GM12878 (cell line): ENCODE data around the gene CREB5. TPM values are rescaled to one million over a fixed set of nuclear protein-coding genes. Genes with fewer than 3 reads are reported as not detected.

Source experiments
- ASH2L ChIP-seq: fragments of 300-600, 200-600 bp; sonication (generic); IDR thresholded peaks from 2 replicates; pipeline ENCODE4 v1.6.1; 2017; ENCODE audit warnings: low read depth, mild to moderate bottlenecking, borderline replicate concordance
- E2F8 ChIP-seq: fragments of 450-650 bp; IDR thresholded peaks from 2 replicates; pipeline ENCODE4 v1.6.1; 2018; ENCODE audit warnings: mild to moderate bottlenecking, low read depth, moderate library complexity; ENCODE audit not compliant: partially characterized antibody
- MEF2A ChIP-seq: IDR thresholded peaks from 2 replicates; pipeline ENCODE4 v1.6.1; 2011; ENCODE audit warnings: low read depth, mild to moderate bottlenecking, low read length, moderate library complexity; ENCODE audit not compliant: insufficient read depth
- MTA2 ChIP-seq: fragments of 450-650 bp; IDR thresholded peaks from 2 replicates; pipeline ENCODE4 v1.6.1; 2016; ENCODE audit warnings: low read depth, mild to moderate bottlenecking, moderate library complexity
- REST ChIP-seq: IDR thresholded peaks from 2 replicates; pipeline ENCODE4 v1.6.1; 2012; ENCODE audit warnings: mild to moderate bottlenecking, low read depth, low read length
- polyA plus RNA-seq, 11 experiments: library from polyadenylated mRNA; depleted of rRNA in 4 of 11; unstranded in 6 of 11; stranded (reverse) in 5 of 11; fragments of >200 nt; fragmentation: Nextera tagmentation in 4 of 11; fragmentation: Illumina TruSeq in 1 of 11; extraction: Ambion mirVana in 4 of 11; extraction: Trizol in 1 of 11; gene quantifications; 1 replicate in 1 of 11; 2 replicates in 10 of 11; pipeline versions ENCODE4 v1.2.1 to v1.2.3, GENCODE V29; 2011 to 2016; ENCODE audit warnings: inconsistent platforms in 2 of 11, missing spikeins in 2 of 11, low read depth in 1 of 11
- total RNA-seq, 4 experiments: library from RNA; depleted of rRNA in 3 of 4; stranded (reverse); fragments of >200 nt in 3 of 4; fragmentation: Illumina TruSeq in 1 of 4; extraction: Trizol in 1 of 4; gene quantifications; 2 replicates each; pipeline versions ENCODE4 v1.2.1 to v1.2.3, GENCODE V29; 2013 to 2021

CREB5 gene
- total and polyA plus RNA-seq, 10 of the 15 experiments (the other 5 are each of a cell fraction or from before 2014, with no cell fraction given), result 12.9 to 74.1 (median 53.0) TPM

- no peak for TF ChIP-seq E2F8
- TF ChIP-seq REST, result no peak
- TF ChIP-seq ASH2L, result 0 out of 2 replicates have a peak, but pooled peaks have one; percentile 70
- TF ChIP-seq MEF2A, result peak; percentile 76; the same call in 1 of the 2 replicates
- TF ChIP-seq MTA2, result peak; percentile 79
Observed at GRCh38 chr7:28509251-28510025, 97.1 kb downstream of the CREB5 start (continued).
